Measurements from ENCODE around the gene COA1. TPM values are rescaled to one million over a fixed set of nuclear protein-coding genes. Genes with fewer than 3 reads are reported as not detected.

The COA1 gene
- total RNA-seq, 4 donors from 2014 or later: 20.5 to 59.1 (median 42.3) TPM

DNA sequence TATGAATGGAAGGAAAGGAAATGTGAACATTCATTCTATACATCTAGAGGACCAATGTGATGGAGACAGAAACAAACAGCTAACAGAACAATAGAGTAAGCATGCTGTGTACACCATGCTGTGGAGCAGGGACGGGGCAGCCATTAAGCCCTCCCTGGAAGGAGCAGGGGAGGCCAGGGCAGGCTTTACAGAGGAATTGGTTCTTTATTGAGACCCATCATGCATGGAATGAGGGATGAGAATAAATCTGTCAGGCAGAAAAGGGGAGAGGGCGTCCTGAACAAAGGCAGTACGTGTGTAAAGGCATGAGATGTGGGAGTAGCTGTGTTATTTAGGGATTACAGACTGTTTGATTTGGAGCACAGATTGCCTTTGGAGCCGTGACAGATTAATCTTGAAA is 111.2 kb downstream of the COA1 start:
- Histone ChIP-seq H3K27me3 (no peaks in the 10 kb centered on the region), H3K36me3 (peaks cover 0 to 38% (median 0%) of the 10 kb centered on the region in 3 donors)
- 54 to 61% methylated on average over 4 of the region's 4 CpGs for WGBS, 2 donors

DNA sequence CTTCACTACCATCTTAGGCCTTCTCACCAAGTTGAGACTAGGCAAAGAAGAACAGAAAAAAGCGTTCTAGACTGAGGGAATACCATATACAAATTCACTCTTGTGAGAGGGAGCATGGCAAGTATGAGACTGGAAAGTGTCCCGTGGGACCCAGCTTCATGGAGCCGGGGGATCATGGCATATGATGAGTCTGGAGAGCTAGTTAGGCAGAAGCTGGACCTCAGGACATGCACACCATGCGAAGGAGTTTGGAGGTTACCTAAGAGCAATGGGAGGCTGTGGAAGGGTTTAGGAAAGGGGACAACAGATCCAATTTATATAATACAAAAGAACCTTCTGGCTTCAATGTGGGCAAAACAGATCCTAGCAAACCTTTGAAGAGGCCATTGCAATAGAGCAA is 112.3 kb downstream of the COA1 start:
- H3K4me3 ChIP-seq: no peak overlapping the region
- DNase-seq: no peak
- TF ChIP-seq, protein P1, sequence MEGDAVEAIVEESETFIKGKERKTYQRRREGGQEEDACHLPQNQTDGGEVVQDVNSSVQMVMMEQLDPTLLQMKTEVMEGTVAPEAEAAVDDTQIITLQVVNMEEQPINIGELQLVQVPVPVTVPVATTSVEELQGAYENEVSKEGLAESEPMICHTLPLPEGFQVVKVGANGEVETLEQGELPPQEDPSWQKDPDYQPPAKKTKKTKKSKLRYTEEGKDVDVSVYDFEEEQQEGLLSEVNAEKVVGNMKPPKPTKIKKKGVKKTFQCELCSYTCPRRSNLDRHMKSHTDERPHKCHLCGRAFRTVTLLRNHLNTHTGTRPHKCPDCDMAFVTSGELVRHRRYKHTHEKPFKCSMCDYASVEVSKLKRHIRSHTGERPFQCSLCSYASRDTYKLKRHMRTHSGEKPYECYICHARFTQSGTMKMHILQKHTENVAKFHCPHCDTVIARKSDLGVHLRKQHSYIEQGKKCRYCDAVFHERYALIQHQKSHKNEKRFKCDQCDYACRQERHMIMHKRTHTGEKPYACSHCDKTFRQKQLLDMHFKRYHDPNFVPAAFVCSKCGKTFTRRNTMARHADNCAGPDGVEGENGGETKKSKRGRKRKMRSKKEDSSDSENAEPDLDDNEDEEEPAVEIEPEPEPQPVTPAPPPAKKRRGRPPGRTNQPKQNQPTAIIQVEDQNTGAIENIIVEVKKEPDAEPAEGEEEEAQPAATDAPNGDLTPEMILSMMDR (IDR thresholded peaks at IDR 0.05): no peak
- no peak for TF ChIP-seq POLR2A (IDR thresholded peaks at IDR 0.05)
- H3K36me3 ChIP-seq: peaks cover 0 to 31% (median 0%) of the 10 kb centered on the region in 3 donors
- WGBS, 2 donors: 96 to 98% methylated on average over 4 of the region's 4 CpGs
- intact Hi-C loops (cut with DNase I): no loop called here
- H3K9me3 ChIP-seq: no peaks in the 10 kb centered on the region
- no peak overlapping the region for H3K27ac ChIP-seq
- H3K4me1 ChIP-seq: peaks cover 0 to 17% (median 10%) of the 10 kb centered on the region in 3 donors
- H3K27me3 ChIP-seq: no peaks in the 10 kb centered on the region

More for the DNA sequence above, 111.2 kb downstream of the COA1 start:
- Histone ChIP-seq H3K9me3 (no peaks in the 10 kb centered on the region), H3K4me3 (no peak overlapping the region), H3K4me1 (peaks cover 0 to 6% (median 0%) of the 10 kb centered on the region in 3 donors), H3K27ac (no peak overlapping the region)
- intact Hi-C loops (cut with DNase I): no loop called here
- TF ChIP-seq, protein P1 (IDR thresholded peaks at IDR 0.05): no peak
- TF ChIP-seq POLR2A (IDR thresholded peaks at IDR 0.05): no peak
- no peak for DNase-seq

DNA sequence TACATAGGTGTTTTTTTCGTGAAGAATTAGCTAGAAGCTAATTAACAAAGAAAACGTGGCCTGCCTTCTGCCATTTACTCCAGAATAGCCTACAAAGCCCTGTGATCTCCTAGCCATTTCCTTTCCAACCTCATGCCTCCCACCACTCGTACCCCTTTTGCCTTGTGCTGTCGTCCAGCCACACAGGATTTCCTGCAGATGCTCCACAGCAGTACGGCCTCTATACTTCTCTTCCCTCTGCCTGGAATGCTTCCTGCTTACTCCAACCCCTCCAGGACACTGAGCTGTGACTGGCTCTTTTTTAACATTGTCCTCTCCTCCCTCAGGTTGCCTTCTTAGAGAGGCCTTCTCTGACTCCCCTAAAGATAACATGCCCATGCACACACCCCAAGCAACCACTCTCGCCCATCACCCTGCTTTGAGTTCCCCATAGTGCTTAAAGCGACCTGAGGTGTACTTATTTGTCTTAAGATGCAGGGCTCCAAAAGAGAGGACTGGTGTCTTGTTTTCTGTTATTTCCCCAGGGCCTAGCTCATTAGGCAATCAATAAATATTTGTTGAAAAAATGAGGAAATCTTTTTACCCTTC is 113.7 kb downstream of the COA1 start:
- Histone ChIP-seq H3K9me3 (no peaks in the 10 kb centered on the region), H3K4me3 (no peak overlapping the region), H3K4me1 (peaks cover 0 to 26% (median 13%) of the 10 kb centered on the region in 3 donors), H3K27ac (no peak overlapping the region), H3K36me3 (peaks cover 0 to 30% (median 0%) of the 10 kb centered on the region in 3 donors), H3K27me3 (no peaks in the 10 kb centered on the region)
- no peak for DNase-seq
- TF ChIP-seq POLR2A (IDR thresholded peaks at IDR 0.05): no peak
- TF ChIP-seq, protein P1 (IDR thresholded peaks at IDR 0.05): no peak
- intact Hi-C loops (cut with DNase I): no loop called here
- WGBS, 2 donors: 76 to 80% methylated on average over 7 of the region's 7 CpGs

DNA sequence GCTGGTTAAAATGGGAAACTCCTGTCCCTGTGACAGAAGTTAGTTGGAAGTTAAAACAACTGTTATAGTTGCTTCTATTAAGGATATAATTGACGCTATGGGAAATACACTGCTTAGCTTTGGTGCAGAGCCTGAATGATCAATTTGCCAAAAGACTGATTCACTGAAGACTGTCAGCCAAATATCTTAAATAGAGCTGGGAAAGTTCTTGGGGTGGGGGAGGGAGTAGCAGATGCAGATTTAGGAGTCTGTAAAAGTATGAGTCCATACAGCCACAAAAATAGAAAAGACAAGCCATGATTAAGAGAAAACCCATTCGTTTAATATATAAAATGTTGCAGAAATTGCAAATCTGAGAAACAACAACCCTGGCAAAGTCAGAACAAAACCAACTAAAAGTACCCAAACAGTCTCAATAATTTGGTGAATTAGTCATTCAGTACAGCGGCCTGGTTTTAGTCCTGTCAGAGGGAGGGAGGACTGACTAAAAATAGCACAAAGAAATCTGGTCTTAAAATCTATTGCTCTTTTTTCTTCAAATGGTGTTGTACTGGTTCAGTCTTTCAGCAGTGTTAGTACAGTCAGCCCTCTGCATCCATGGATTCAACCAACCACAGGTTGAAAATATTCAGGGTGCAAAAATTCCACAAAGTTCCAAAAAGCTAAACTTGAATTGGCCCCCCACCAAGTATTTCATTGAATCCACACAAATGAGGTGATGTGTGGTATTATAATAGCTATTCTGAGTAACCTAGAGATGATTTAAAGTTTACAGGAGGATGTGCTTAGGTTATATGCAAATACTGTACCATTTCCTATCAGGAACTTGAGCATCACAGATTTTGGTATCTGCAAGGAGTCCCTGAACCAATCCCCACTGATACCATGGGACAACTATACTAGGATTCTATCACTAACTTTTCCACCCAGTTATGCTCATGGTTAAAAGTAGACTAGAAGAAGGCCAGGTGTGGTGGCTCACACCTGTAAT is 116.4 kb downstream of the COA1 start:
- H3K36me3 ChIP-seq: peaks cover 0 to 46% (median 0%) of the 10 kb centered on the region in 3 donors
- no peak overlapping the region for H3K4me3 ChIP-seq
- no peak overlapping the region for H3K27ac ChIP-seq
- TF ChIP-seq, protein P1 (IDR thresholded peaks at IDR 0.05): no peak
- no peak for TF ChIP-seq POLR2A (IDR thresholded peaks at IDR 0.05)
- no peak for DNase-seq
- intact Hi-C loops (cut with DNase I): no loop called here
- H3K27me3 ChIP-seq: no peaks in the 10 kb centered on the region
- peaks cover 0 to 26% (median 13%) of the 10 kb centered on the region in 3 donors for H3K4me1 ChIP-seq
- no peaks in the 10 kb centered on the region for H3K9me3 ChIP-seq
- 18 to 26% methylated on average over 3 of the region's 3 CpGs for WGBS, 2 donors

DNA sequence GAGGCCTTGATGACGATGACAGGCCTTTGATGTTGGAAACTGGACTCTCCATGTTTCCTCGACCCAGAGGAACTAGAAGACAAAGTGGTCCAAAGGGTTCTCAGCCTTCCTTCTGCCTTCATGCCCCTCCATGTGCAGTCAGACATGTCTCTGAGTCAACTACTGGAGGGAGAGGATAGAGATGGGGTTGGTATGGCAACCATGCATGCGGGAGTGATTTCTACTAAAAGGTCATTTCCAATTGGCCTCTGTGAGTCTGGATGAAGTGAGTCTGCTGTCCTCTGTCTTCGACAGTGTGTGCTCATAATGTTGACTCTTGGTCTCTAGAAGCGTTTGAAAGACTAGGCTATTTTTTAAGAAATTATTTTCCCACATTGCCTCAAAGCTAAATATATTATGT is 117.2 kb downstream of the COA1 start:
- no peak overlapping the region for H3K4me3 ChIP-seq
- H3K27me3 ChIP-seq: no peaks in the 10 kb centered on the region
- H3K9me3 ChIP-seq: no peaks in the 10 kb centered on the region
- DNase-seq: no peak
- TF ChIP-seq, protein P1 (IDR thresholded peaks at IDR 0.05): no peak
- no peak for TF ChIP-seq POLR2A (IDR thresholded peaks at IDR 0.05)
- H3K36me3 ChIP-seq: peaks cover 0 to 46% (median 0%) of the 10 kb centered on the region in 3 donors
- intact Hi-C loops (cut with DNase I): no loop called here
- H3K27ac ChIP-seq: no peak overlapping the region
- WGBS, 2 donors: 77 to 81% methylated on average over 5 of the region's 5 CpGs
- H3K4me1 ChIP-seq: peaks cover 0 to 26% (median 13%) of the 10 kb centered on the region in 3 donors

Measured in esophagus squamous epithelium (tissue), 5 donors.